Ovary (tissue), 9 donors: ENCODE measurements around the gene TET2. TPM values are rescaled to one million over a fixed set of nuclear protein-coding genes. Genes with fewer than 3 reads are reported as not detected.

Source experiments
- DNase-seq, 5 donors: peaks; one replicate each; pipeline ENCODE4 v3.0.0-alpha.2; 2019 to 2020
- H3K27ac ChIP-seq, 2 donors: fragments of 200-600 bp; one replicate each; pipeline versions ENCODE4 v1.5.1 to v1.8.0; 2019 to 2022
- H3K27me3 ChIP-seq: fragments of 200-600 bp; one replicate; pipeline ENCODE4 v1.8.0; 2022
- H3K36me3 ChIP-seq: fragments of 200-600 bp; sonication (generic); one replicate; pipeline ENCODE4 v1.5.1; 2019
- H3K4me1 ChIP-seq: one replicate; pipeline ENCODE4 v1.8.1; 2013; ENCODE audit warnings: mild to moderate bottlenecking, moderate library complexity; ENCODE audit not compliant: insufficient read depth
- H3K4me3 ChIP-seq: fragments of 200-600 bp; sonication (generic); one replicate; pipeline ENCODE4 v1.5.1; 2017
- H3K9me3 ChIP-seq, 2 donors: fragments of 200-600 bp in 1 of 2; sonication (generic) in 1 of 2; one replicate each; pipeline versions ENCODE4 v1.5.1 to v1.8.1; 2013 to 2019; ENCODE audit warnings: mild to moderate bottlenecking in 1 of 2, moderate library complexity in 1 of 2
- EP300 ChIP-seq: sonication (generic); formaldehyde crosslinking; IDR thresholded peaks from one replicate; pipeline ENCODE4 v1.6.1; 2017; ENCODE audit warnings: antibody characterized with exemption
- POLR2A ChIP-seq: fragments of 450-650 bp; IDR thresholded peaks from one replicate; pipeline ENCODE4 v1.6.1; 2017; ENCODE audit warnings: antibody characterized with exemption, mild to moderate bottlenecking, moderate library complexity
- WGBS, 3 donors: extraction: QIAGEN DNeasy Blood & Tissue Kit in 1 of 3; methylation state at CpG; one replicate each; pipeline versions ENCODE4 v1.1.5 to v1.1.7; 2013 to 2017; 5-methylcytosine and 5-hydroxymethylcytosine counted together
- intact Hi-C, 4 donors: fragments of 100-400 bp; cut with DNase I; formaldehyde crosslinking; loops; one replicate each; pipeline versions ENCODE4 v1.11.0 to v1.15.1; 2022 to 2023
- polyA plus RNA-seq, 2 donors: library from polyadenylated mRNA; stranded (reverse); fragments of 200-250 nt in 1 of 2; fragments of 350-450 nt in 1 of 2; fragmentation: Illumina TruSeq in 1 of 2; extraction: RNeasy Lipid Tissue Mini Kit (QIAGEN cat#74804) in 1 of 2; gene quantifications; one replicate each; pipeline ENCODE4 v1.2.3, GENCODE V29; 2013 to 2014
- total RNA-seq, 7 donors: library from RNA; depleted of rRNA in 2 of 7; stranded (reverse); fragments of >200 nt in 2 of 7; fragmentation: NEBNext Ultra II Directional in 3 of 7; extraction: Animal tissue kit (Norgen Biotek cat#: 25700) in 3 of 7; gene quantifications; one replicate each; pipeline versions ENCODE4 v1.1.0 to v1.2.4, GENCODE V29; 2016 to 2023
- TF ChIP-seq, protein P1 (sequence below), 3 donors: fragments of 450-650 bp in 2 of 3; fragments of 200-600 bp in 1 of 3; IDR thresholded peaks; one replicate each; pipeline versions ENCODE4 v1.5.1 to v1.8.0; 2016 to 2022; ENCODE audit warnings: antibody characterized with exemption in 3 of 3, mild to moderate bottlenecking in 1 of 3
- donor health status: DM: no; HTN: no; CAD: no; lungs with moderate emphysema.
- donor health status: DM: no; HTN: no; CAD: no.
- donor health status: Bipolar disorder and iron deficiency.
- donor health status: DM: yes; HTN: yes; CAD: no.
- donor health status: DM: no; HTN: no; CAD: no.
- donor health status: DM: yes; HTN: yes; CAD: no.

Gene TET2
- total and polyA plus RNA-seq, 9 donors = 3.7 to 20.8 (median 17.3) TPM

GRCh38 chr4:105241451-105241850, 94.8 kb downstream of the TET2 start:
- peaks cover 2% of the 10 kb centered on the region for H3K4me1 ChIP-seq
- no peak for TF ChIP-seq EP300
- TF ChIP-seq, protein P1, sequence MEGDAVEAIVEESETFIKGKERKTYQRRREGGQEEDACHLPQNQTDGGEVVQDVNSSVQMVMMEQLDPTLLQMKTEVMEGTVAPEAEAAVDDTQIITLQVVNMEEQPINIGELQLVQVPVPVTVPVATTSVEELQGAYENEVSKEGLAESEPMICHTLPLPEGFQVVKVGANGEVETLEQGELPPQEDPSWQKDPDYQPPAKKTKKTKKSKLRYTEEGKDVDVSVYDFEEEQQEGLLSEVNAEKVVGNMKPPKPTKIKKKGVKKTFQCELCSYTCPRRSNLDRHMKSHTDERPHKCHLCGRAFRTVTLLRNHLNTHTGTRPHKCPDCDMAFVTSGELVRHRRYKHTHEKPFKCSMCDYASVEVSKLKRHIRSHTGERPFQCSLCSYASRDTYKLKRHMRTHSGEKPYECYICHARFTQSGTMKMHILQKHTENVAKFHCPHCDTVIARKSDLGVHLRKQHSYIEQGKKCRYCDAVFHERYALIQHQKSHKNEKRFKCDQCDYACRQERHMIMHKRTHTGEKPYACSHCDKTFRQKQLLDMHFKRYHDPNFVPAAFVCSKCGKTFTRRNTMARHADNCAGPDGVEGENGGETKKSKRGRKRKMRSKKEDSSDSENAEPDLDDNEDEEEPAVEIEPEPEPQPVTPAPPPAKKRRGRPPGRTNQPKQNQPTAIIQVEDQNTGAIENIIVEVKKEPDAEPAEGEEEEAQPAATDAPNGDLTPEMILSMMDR (IDR thresholded peaks at IDR 0.05) = no peak
- TF ChIP-seq POLR2A = no peak
- no peaks in the 10 kb centered on the region for H3K36me3 ChIP-seq
- no peaks in the 10 kb centered on the region for H3K27me3 ChIP-seq
- H3K27ac ChIP-seq = no peak overlapping the region
- intact Hi-C loops = loop anchor here in 1 of 4 donors (10.0 kb wide), 1 partner anchor 223 kb away; no protein-coding TSS in a partner anchor
- no peak for DNase-seq
- no peak overlapping the region for H3K4me3 ChIP-seq
- no peaks in the 10 kb centered on the region for H3K9me3 ChIP-seq
- 78 to 84% (median 83%) methylated on average over 4 of the region's 4 CpGs for WGBS, 3 donors

- Histone ChIP-seq H3K4me3 (no peak overlapping the region), H3K27ac (no peak overlapping the region), H3K36me3 (no peaks in the 10 kb centered on the region), H3K27me3 (no peaks in the 10 kb centered on the region), H3K4me1 (no peaks in the 10 kb centered on the region), H3K9me3 (no peaks in the 10 kb centered on the region)
- TF ChIP-seq EP300 (no peak), POLR2A (no peak)
- TF ChIP-seq, protein P1 (IDR thresholded peaks at IDR 0.05) = no peak
- no peak for DNase-seq
- intact Hi-C loops = loop anchor here in 1 of 4 donors (10.0 kb wide), 1 partner anchor 221 kb away; no protein-coding TSS in a partner anchor
- whole genome bisulfite sequencing, 3 donors = 95 to 97% (median 96%) methylated on average over 13 of the region's 13 CpGs
Observed at GRCh38 chr4:105243446-105243845, 96.8 kb downstream of the TET2 start.

GRCh38 chr4:105246712-105247111, 100.0 kb downstream of the TET2 start:
- TF ChIP-seq POLR2A (no peak), EP300 (no peak)
- TF ChIP-seq, protein P1 (IDR thresholded peaks at IDR 0.05) = no peak
- no peak overlapping the region for H3K27ac ChIP-seq
- no peak overlapping the region for H3K4me3 ChIP-seq
- H3K27me3 ChIP-seq = no peaks in the 10 kb centered on the region
- 22 to 24% (median 23%) methylated on average over 1 of the region's 1 CpG for WGBS, 3 donors
- H3K36me3 ChIP-seq = no peaks in the 10 kb centered on the region
- no peak for DNase-seq
- no peaks in the 10 kb centered on the region for H3K9me3 ChIP-seq
- no peaks in the 10 kb centered on the region for H3K4me1 ChIP-seq
- intact Hi-C loops = loop anchor here in 1 of 4 donors (10.0 kb wide), 1 partner anchor 218 kb away; no protein-coding TSS in a partner anchor

DNA sequence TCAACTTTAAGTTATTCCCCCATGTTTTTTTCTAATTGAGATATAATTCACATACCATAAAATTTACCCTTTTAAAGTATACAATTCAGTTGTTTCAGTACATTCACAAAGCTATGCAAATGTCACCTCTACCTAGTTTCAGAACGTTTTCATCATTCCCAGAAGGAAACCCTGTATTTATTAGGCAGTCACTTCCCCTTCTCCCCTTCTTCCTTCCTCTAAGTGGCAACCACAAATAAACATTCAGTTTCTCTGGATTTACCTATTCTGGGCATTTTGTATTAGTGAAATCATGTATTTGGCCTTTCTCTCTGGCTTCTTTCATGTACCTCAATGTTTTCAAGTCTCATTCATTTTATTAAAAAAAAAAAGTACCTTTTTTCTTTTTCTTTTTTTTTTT, 101.9 kb downstream of the TET2 start:
- H3K4me3 ChIP-seq = no peak overlapping the region
- H3K27me3 ChIP-seq = no peaks in the 10 kb centered on the region
- no peaks in the 10 kb centered on the region for H3K4me1 ChIP-seq
- H3K27ac ChIP-seq = no peak overlapping the region
- 45 to 70% (median 56%) methylated on average over 1 of the region's 1 CpG for WGBS, 3 donors
- H3K36me3 ChIP-seq = no peaks in the 10 kb centered on the region
- no peak for DNase-seq
- no peaks in the 10 kb centered on the region for H3K9me3 ChIP-seq
- no peak for TF ChIP-seq EP300
- no peak for TF ChIP-seq POLR2A
- TF ChIP-seq, protein P1 (IDR thresholded peaks at IDR 0.05) = no peak
- intact Hi-C loops = loop anchor here in 1 of 4 donors (10.0 kb wide), 1 partner anchor 216 kb away; no protein-coding TSS in a partner anchor
